HG02763 (cell line): ENCODE results near the gene ABLIM2.

ENCODE experiments used
- ATAC-seq: cut with Tn5 transposase; IDR thresholded peaks from one replicate; pipeline ENCODE4 v1.9.1; 2021; ENCODE audit warnings: mild to moderate bottlenecking, moderate library complexity; ENCODE audit not compliant: unreplicated experiment

ABLIM2 gene

GRCh38 chr4:7968262-7968896 lies 190.2 kb downstream of the ABLIM2 start:
- no peak for ATAC-seq

GRCh38 chr4:7967501-7968261 lies 190.9 kb downstream of the ABLIM2 start:
- no peak for ATAC-seq

- ATAC-seq = no peak
Measured at GRCh38 chr4:7967063-7967440, 191.6 kb downstream of the ABLIM2 start.

- ATAC-seq = no peak
Measured at GRCh38 chr4:7966281-7967062, 192.1 kb downstream of the ABLIM2 start.

- no peak for ATAC-seq
Measured at GRCh38 chr4:7964890-7965662, 193.5 kb downstream of the ABLIM2 start.

GRCh38 chr4:7964459-7964858 lies 194.2 kb downstream of the ABLIM2 start:
- no peak for ATAC-seq

GRCh38 chr4:7963691-7964090 lies 194.9 kb downstream of the ABLIM2 start:
- ATAC-seq = no peak

- no peak for ATAC-seq
Measured at GRCh38 chr4:7962609-7963508, 195.8 kb downstream of the ABLIM2 start.

GRCh38 chr4:7960790-7961655 lies 197.6 kb downstream of the ABLIM2 start:
- ATAC-seq = peak; percentile 55

- ATAC-seq = no peak
Measured at GRCh38 chr4:7960017-7960789, 198.4 kb downstream of the ABLIM2 start.

GRCh38 chr4:7959078-7959477 lies 199.5 kb downstream of the ABLIM2 start:
- ATAC-seq = no peak

GRCh38 chr4:7956934-7957656 lies 201.5 kb downstream of the ABLIM2 start:
- no peak for ATAC-seq

- no peak for ATAC-seq
Measured at GRCh38 chr4:7956270-7956808, 202.3 kb downstream of the ABLIM2 start.

- no peak for ATAC-seq
Measured at GRCh38 chr4:7955393-7955792, 203.2 kb downstream of the ABLIM2 start.

GRCh38 chr4:7952615-7953014 lies 206.0 kb downstream of the ABLIM2 start:
- ATAC-seq = no peak

- ATAC-seq = no peak
Measured at GRCh38 chr4:7950301-7951092, 208.1 kb downstream of the ABLIM2 start.

GRCh38 chr4:7949759-7950158 lies 208.9 kb downstream of the ABLIM2 start:
- ATAC-seq = no peak
